Fibroblast of skin of right quadriceps (primary cell): ENCODE results near the gene UNC45A.

Experiments used
- DNase-seq: peaks from one replicate; pipeline ENCODE4 v3.0.0-alpha.2; 2013

The UNC45A gene

DNA sequence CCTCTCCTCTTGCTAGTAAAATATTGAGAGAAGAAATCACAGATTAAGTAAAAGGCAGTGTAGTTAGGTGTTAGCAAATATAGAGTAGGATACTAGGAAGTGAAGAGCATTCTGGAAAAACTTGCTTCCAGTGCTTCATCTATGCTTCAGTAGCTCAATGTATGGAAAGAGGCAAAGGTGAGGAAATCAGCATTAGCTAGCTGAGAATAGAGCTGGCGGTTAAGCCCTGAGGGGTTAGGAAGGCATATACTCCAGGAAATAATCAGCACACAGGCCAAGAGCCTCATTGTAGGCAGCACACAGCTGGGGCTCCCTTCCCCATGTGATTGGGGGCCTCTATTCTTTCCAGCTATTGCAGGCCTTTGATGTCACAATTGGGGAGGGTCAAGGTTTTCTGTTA lies 33.3 kb downstream of the UNC45A start:
- DNase-seq = no peak

DNA sequence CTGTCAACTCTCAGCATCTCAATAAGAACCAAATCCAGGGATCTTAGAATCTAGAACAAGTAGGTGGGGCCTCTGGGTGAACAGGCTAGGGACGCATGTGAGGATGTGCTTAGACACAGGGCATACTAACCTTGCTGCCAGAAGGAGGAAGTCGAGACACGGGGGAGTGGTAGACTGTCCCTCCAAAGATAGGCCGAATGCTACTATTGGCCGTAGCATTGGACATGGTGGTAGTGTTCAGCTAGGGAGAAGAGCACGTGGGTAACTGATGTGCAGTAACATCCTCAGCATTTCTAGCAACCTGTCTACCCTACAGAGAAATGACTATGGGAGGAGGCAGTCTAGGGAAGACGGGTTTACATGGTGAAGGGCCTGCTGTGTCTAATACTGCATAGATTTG lies 35.2 kb downstream of the UNC45A start:
- DNase-seq = no peak

DNA sequence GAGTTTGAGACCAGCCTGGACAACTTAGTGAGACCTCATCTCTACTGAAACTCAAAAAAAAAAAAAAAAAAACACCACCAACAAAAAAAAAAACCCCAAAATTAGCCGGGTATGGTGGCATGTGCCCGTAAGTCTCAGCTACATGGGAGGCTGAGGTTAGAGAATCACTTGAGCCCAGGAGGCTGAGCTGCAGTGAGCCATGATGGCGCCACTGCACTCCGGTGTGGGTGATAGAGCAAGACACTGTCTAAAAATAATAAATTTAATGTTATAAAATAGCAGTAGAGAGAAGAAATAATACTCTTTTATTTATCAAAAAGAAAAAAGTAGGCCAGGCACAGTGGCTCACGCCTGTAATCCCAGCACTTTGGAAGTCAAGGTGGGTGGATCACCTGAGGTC lies 37.0 kb downstream of the UNC45A start:
- DNase-seq = no peak

DNA sequence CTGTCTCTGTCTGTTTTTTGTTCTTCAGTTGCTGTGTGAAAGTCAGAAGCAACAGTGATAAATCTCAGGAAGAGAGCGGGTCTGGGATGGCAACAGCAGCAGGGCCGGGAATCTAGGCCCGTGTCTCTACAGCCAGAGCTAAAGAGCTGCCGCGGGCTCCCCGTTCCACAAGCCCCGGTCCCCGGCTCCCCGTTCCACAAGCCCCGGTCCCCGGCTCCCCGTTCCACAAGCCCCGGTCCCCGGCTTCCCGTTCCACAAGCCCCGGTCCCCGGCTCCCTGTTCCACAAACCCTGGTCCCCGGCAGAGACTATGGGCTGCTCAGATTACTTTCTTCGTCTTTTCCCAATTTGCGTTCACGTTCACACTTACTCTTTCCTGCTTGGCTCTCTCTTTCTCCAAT lies 39.1 kb downstream of the UNC45A start:
- no peak for DNase-seq

- DNase-seq = no peak
Observed at GRCh38 chr15:90979582-90979981, 44.5 kb downstream of the UNC45A start.

DNA sequence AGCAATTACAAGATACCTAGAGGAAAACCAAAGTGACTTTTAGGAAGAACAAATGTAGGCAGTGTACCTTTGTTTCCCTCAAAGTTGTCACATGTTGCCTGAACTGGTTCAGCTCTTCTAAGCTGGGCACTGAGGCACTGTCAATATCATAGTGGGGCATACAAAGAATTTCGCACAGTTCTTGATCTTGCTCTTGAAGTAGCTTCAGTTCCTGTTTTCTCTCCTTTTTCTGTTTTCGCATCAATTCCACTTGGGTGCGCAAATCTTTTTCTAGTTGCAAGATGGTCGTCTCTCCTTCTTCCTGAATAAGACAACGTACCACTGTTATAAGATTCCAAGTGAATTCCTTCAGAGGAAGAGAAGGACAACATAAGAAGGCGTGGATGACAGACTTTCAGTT lies 46.6 kb downstream of the UNC45A start:
- no peak for DNase-seq

DNA sequence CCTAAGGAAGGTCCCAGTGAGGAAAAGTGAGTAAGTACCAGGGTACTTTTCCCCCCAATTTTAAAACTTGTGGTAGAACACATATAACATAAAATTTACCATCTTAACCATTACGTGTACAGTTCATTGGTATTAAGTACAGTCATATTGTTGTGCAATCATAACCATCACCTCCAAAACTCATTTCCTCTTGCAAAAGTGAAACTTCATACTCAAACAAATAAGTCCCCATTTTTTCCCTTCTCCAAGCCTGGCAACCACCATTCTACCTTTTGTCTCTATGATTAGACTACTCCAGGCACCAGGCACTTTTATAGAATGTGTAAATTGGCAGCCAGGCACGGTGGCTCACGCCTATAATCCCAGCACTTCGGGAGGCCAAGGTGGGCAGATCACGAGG lies 47.0 kb downstream of the UNC45A start:
- DNase-seq = no peak

DNA sequence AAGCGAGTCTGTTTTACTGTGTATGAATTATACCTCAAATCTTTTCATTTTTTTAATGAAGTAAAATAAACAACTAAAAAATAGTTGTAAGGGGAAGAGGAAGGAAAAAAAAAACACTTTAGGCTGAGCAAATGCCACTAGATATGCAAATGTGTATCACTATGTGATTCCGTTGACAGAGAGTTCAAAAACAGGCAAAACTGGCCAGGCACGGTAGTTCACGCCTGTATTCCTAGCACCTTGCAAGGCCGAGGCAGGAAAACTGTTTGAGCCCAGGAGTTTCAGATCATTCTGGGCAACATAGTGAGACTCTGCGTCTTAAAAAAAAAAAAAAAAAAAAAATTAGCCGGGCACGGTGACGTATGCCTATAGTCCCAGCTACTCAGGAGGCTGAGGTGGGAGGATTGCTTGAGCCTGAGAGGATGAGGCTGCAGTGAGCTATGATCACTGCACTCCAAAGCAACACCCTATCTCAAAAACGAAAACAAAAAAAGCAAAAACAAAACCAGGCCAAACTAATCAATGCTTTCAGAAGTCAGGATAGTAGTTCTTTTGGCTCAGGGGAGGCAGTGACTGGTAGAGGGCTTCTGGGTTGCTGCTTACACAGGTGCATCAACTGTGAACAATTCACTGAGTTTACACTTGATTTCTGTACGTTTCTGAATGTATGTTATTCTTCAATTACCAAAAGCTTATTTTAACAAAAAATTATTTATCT lies 51.9 kb downstream of the UNC45A start:
- DNase-seq = no peak

DNA sequence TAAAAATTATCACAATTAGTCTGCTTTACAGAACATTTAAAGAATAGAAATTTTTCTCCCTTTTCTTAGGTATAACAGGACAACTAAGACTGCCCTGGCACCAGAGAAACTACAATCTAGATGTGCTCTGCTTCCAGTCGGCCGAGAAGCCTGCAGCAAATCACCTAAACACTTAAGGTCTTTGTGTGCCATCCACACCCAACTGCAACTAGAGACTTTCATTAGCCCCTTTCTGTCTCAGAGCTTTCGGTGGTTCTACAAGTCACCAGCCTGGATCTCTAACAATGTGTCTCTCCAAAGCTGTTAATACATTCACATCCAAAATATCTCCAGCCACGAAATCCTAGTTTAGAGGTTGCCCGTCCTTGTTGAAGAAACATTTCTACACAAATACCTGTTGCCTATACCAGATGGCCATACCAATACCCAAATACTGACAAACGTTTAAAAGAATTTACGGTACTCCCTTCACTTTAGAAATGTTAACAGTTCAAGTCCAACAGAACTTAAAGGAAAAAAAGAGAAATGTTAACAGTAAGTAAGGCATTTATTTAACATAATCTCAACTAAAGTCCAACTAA lies 52.6 kb downstream of the UNC45A start:
- no peak for DNase-seq

- DNase-seq = no peak
Observed at GRCh38 chr15:90988296-90988695, 53.2 kb downstream of the UNC45A start.

DNA sequence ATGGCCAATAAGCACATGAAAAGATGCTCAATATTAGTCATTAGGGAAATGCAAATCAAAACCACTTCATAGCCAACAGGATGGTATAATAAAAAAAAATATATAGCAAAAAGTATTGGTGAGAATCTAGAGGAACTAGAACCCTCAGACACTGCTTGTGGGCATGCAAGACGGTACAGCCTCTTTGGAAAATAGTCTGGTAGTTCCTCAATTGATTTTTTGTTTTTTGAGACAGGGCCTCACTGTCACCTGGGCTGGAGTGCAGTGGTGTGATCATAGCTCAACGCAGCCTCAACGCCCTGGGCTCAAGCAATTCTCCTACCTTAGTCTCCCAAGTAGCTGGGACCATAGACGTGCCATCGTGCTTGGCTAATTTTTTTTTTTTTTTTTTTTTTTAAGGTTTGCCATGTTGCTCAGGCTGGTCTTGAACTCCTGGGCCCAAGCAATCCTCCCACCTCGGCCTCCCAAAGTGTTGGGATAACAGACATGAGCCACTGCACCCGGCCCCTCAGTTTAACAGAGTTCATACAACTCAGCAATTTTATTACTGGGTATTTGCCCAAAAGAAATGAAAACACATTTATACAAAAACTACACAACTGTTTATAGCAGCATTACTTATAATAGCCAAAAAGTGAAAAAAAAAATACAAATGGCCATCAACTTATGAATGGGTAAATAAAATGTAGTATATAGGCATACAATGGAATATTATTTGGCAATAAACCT lies 54.1 kb downstream of the UNC45A start:
- DNase-seq = no peak

- DNase-seq = no peak
Observed at GRCh38 chr15:90990446-90990845, 55.4 kb downstream of the UNC45A start.

DNA sequence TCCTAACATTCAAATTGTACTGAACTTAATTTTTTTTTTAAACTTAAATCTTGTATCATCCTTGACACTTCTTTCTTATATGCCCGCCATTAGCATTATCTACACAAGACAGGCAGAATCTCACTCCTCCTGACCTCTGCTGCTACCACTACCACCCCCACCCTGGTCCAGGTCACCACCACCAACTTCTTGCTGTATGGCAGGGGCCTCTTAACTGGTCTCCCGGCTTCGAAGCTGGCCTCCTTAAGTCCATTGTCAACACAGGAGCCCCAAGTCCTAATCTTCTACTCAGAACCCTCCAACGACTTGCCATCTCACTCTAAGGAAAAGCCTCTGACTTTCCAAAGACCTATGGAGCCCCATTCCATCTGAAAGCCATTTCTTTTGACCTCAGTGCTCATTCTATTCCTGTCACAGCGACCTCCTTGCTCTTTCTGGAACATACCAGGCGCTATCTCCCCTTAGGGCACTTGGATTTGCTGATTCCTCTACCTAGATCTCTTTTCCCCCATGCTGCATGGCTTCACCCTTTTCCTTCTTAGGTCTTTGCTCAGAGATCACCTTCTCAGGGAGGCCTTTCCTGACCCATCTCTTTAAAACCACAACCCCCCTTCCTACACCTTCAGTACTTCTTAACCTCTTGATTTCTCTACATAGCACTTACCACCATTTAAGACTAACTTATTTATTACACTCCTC lies 56.7 kb downstream of the UNC45A start:
- DNase-seq = no peak

DNA sequence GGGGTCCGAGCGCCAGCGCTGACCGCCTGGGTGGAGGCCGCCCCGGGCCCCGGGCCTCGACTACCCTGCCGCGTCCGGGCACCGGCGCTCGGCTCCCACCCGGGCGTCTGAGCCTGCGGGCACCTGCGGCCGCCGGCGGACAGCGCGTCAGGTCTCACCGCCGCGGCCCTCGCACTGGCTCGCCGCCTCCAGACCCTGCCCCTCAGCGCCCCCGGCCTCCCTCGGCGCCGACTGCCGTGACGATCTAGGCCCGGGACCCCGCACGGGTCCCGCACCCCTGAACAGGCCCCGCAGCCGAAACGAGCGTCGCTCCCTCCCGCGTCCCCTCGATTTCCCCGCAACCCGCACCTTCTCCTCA lies 59.0 kb downstream of the UNC45A start:
- DNase-seq = no peak

DNA sequence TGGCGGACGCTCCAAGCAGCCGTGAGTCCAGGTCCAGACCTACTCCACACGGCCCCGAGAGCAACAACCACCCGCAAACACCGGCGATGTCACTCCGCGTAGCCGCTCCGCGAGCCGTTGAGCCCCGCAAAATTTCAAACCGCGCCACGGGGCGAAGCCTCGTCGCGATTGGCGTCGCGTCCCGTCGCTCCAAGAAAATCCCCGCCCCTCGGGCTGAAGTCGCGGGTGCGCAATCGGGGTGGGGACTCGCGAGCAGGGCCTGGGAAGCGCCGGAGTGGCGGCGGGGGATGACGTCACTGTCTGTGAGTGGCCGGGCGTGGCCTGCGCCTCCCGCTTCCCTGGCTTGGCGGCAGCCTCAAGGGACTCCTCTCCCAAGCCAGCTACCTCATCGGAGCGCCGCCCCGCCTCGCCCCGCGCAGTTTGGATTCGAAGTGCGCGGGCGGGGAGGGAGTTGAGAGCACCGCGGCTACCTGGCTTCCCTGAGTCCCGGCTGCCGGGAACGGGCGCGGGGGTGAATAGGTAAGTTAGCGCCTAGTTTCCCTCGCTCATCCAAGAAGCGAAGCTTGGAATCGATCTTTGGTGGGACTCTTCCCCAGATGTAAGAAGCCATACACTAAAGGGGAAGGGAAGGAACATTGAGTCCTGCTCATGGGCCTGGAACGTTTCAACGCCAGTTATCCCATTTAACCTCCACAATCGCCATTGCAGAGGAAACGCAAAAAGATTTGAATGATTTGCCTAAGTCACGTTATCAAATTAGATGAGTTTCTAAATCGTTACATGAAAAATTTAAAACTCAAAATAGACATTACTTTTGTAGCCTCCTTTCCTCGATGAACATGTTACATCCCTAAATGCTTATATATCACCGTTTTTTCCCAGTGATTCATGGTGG lies 59.6 kb downstream of the UNC45A start, which contains the start of gene PRC1:
Gene PRC1, minus strand, starts transcription at position 119 of the 895 bp plus-strand sequence. Its CDS starts 118 bp downstream, at position 1.
- peak; percentile 98 for DNase-seq

- no peak for DNase-seq
Observed at GRCh38 chr15:90998737-90999136, 63.7 kb downstream of the UNC45A start.

GRCh38 chr15:91001209-91001608 lies 66.1 kb downstream of the UNC45A start:
- DNase-seq = no peak
